Activated T-cell treated with anti-CD3 and anti-CD28 coated beads for 48 hours (primary cell): ENCODE results near the gene FOXJ3.
A peak's percentile ranks its signal among the peaks of the same experiment; 100 is the strongest.

Experiments used
- DNase-seq: peaks from one replicate; pipeline ENCODE4 v3.0.0-alpha.2; 2020; ENCODE audit warnings: low read depth

Gene FOXJ3

DNA sequence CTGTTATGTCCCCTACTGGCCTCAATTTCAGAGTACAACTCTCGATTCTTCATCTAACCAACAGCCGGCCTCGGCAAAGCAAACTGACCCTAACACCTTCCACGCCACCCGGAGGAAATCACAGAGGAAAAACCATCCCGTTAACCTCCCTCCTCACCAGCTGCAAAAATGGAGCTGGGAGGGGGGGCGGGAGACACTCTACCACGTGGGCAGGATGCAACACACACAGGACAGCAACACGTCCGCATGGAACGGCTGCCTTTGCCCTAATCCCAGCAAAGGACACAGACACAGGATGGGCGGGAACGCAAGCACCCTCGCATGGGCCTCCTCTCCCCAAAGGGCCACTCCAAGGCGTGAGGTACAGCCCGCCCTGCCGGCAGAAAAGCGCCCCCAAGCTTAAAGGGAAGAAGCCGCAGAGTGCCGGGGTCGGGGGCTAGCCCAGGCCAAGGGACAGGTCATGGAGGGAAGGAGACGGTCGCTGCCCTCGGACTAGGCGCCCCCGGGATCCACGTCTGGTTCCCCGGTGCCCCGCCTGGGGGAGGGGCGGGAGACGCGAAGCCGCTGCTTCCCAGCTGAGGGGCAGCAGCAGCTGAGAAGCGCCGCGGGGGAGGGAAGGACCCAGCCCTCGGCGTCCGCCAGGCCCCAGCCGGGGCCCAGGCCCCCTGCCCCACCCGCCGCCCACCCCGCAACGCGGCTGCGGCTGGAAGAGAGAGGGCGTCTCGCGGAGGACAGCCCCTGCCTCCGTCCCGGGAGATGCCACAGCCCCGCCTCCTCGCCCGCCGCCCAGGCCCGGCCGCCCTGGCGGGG, 590 bp downstream of the FOXJ3 start:
- peak; percentile 25 for DNase-seq

- no peak for DNase-seq
These were observed 1.3 kb downstream of the FOXJ3 start for GRCh38 chr1:42333662-42334239.

DNA sequence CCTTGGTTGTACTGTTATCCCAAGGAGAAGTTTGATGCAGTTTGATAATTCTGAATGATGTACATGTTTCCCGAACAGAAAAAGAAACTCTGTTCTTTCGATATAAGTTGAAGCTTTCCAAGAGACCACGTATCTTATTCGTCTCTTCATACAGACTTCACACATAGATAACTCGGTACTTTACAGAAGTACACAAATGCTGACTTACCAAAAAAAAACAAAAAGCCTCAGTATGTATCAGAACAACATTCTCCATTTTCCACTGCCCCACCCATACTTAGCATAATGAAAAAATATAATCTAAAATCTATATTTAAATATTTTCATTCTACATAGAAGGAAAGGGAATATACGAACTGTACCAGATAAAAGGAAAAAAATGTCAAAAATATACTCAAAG, 2.2 kb downstream of the FOXJ3 start:
- no peak for DNase-seq

DNA sequence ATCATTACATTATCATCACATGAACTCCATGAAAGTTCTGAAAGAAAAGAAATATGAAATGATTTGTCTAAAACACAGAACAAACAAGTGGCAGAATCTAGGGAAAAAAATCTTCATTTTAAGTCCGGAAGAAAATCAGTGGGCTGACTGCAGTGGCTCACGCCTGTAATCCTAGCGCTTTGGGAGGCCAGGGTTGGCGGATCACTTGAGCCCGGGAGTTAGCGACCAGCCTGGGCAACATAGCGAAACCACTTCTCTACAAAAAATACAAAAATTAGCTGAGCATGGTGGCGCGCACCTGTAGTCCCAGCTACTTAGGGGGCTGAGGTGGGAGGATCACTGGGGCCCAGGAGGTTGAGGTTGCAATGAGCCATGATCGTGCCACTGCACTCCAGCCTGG, 4.8 kb downstream of the FOXJ3 start:
- no peak for DNase-seq

- DNase-seq = no peak
These were observed 6.0 kb downstream of the FOXJ3 start for GRCh38 chr1:42328916-42329496.

- no peak for DNase-seq
These were observed 6.9 kb downstream of the FOXJ3 start for GRCh38 chr1:42328047-42328625.

DNA sequence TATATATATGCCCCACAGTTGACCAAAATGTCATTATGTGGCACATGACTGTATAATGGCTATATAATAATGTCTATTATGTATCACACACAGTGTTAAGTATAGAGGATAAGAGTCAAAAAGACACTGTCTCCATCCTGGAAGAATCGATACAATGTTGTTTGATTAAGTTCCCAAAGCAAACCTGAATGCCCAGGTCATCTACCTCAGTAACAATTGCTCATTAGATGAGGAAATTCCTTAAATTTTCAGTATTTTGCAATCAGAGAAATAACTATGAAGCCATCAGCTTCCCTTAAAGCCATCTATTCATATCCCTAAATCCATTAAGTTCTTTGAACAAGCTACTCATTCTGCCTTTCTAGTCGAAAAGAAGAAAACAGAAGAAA, 10.0 kb downstream of the FOXJ3 start:
- DNase-seq = no peak

DNA sequence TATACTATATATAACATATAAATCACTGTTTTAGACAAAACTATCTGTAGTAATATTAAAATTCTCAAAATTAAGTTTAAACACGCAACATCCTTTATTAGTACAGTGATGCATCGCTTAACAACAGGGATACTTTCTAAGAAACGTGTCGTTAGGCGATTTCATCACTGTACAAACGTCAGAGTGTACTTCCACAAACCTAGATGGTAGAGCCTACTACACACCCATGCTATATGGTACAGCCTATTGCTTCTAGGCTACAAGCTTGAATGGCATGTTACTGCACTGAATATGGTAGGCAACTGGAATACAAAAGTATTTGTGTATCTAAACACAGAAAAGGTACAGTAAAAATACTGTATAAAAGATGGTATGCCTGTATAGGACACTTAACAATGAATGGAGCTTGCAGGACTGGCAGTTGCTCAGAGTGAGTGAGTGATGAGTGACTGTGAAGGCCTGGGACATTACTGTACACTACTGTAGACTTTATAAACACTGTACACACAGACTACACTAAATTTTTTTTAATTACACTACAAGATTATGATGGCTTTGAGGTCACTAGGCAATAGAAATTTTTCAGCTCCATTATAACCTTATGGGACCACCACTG, 10.5 kb downstream of the FOXJ3 start:
- no peak for DNase-seq

- no peak for DNase-seq
These were observed 11.5 kb downstream of the FOXJ3 start for GRCh38 chr1:42323551-42323950.

DNA sequence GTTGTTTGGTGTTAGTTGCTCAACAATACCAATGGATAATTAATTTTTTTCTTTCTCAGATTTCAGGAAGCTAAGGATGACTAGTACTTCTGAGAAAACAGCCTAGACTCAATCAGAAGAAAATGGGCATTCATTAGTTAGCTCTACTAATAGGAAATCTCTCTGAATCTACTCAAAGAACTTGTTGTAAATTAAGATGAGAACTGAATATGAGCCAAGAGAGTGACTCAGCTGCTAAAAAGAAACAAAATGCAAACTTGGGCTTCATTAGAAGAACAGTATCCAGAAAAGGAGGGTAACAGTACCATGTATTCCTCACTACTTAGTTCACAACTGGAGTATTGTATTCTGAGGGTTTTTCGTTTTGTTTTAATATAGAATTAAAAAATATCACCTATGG, 12.5 kb downstream of the FOXJ3 start:
- DNase-seq = no peak

GRCh38 chr1:42321731-42322130, 13.3 kb downstream of the FOXJ3 start:
- DNase-seq = no peak

DNA sequence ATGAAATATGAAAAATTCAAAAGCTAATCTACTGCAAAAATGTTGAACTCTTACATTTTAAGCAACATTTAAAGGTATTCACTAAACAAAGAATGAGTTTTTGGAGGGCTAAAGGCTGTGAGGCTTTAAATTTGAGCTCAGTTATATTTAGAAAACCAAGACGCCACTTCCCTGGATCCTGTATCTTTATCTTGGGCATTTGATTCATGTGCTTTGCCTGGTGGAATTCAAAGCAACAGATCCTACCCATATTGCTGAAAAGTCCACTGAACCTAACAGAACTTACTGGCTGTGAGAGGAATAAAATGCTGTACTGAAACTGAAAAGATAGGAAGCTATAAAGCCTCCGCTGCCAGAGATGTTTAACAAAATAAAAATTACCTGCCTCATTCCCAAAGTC, 14.3 kb downstream of the FOXJ3 start:
- DNase-seq = no peak

- DNase-seq = no peak
These were observed 15.1 kb downstream of the FOXJ3 start for GRCh38 chr1:42319871-42320484.

GRCh38 chr1:42319128-42319851, 15.7 kb downstream of the FOXJ3 start:
- no peak for DNase-seq

- no peak for DNase-seq
These were observed 16.4 kb downstream of the FOXJ3 start for GRCh38 chr1:42318601-42319000.

GRCh38 chr1:42317308-42317707, 17.7 kb downstream of the FOXJ3 start:
- no peak for DNase-seq

DNA sequence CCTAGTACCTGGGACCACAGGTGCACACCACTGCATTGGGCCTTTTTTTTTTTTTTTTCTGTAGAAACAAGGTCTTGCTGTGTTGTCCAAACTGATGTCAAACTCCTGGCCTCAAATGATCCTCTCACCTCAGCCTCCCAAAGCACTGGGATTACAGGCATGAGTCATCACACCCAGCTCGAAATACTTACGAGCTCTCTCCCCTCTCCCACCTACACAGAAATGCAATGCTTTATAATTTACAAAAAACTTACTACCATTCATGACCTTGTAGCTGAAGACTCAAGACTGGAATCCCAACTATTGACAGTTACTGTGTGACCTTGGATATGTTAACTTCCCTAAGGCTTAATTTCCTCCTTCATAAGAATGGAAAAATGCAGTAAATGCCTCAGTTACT, 18.7 kb downstream of the FOXJ3 start:
- DNase-seq = no peak

DNA sequence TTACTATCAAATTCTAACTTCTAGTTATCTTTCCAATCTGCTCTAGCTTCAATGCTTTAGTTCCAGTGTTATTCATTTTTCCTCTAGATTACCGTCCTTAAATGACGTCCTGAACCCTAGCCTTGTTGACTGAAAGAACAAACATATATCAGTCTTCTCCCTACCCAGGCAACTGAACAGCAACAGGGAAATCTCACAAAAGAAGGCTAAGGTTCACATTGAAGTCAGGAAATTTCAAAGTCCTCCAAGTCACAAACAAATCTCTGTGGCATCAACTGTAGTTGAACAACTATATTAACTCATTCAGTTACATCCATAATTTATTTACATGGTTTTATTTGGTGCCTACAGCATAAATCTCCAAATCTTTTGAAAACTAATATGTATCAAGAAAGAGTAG, 19.5 kb downstream of the FOXJ3 start:
- DNase-seq = no peak

DNA sequence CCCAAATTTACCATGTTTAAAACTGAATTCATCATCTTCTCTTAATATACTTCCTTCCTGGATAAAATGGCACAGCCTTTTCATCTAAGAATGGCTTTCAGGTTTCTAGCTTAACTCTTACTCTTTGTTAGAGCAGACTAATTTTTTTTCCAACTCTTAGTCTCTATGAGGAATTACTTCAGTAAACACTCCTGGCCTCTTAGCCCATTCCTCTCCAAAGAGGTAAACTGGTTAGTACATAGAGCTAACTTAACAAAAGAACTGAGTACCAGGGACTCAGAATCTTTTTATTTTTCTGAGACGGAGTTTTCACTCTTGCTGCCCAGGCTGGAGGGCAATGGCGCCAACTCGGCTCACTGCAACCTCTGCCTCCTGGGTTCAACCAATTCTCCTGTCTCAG, 21.1 kb downstream of the FOXJ3 start:
- DNase-seq = no peak

GRCh38 chr1:42312576-42313212, 22.3 kb downstream of the FOXJ3 start:
- DNase-seq = no peak

DNA sequence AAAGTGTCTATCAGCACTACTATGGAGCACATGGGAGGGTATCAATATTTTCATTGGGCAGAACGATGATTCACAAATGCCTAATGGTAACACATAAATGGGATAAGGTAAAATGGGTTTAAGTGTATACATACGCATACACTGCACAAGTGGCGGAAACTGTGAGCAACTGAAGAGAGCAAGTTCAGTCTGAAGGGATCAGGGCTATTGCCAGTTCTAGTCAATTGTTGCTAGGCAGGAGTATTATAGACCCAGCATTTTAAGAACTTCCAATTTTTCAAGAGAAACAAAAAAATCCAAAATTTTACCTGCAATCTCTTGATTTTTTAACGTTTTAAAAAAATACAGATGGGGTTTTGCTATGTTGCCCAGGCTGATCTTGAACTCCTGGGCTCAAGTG, 23.1 kb downstream of the FOXJ3 start:
- DNase-seq = no peak
